ENCODE data around the gene RNF135.

The RNF135 gene

GRCh38 chr17:30924341-30924740 lies 46.5 kb upstream of the RNF135 start:
- Histone ChIP-seq H3K4me2 (ENCODE audit: low read length) (no peak overlapping the region), H3K27me3 (ENCODE audit: low read depth, low read length) (peaks cover 18% of the 10 kb centered on the region; the same call in 1 of the 2 replicates), H3K4me1 (ENCODE audit: low read length) (peaks cover 22% of the 10 kb centered on the region), H4K20me1 (ENCODE audit: insufficient read depth, low read length) (no peaks in the 10 kb centered on the region), H3K79me2 (ENCODE audit: low read length) (no peaks in the 10 kb centered on the region), H3K9ac (ENCODE audit: low read length) (no peak overlapping the region), H2AFZ (ENCODE audit: low read depth, low read length) (no peak overlapping the region), H3K36me3 (replicated peaks; ENCODE audit: low read depth, low read length) (no peaks in the 10 kb centered on the region), H3K9me3 (ENCODE audit: insufficient read depth, low read length) (no peaks in the 10 kb centered on the region), H3K4me3 (ENCODE audit: low read length) (no peak overlapping the region), H3K27ac (ENCODE audit: low read length) (no peak overlapping the region)
- TF ChIP-seq CTCF (IDR thresholded peaks at IDR 0.05; ENCODE audit: low read depth, low read length) (no peak), EZH2phosphoT487 (IDR thresholded peaks at IDR 0.05; ENCODE audit: low read depth) (no peak)

DNA sequence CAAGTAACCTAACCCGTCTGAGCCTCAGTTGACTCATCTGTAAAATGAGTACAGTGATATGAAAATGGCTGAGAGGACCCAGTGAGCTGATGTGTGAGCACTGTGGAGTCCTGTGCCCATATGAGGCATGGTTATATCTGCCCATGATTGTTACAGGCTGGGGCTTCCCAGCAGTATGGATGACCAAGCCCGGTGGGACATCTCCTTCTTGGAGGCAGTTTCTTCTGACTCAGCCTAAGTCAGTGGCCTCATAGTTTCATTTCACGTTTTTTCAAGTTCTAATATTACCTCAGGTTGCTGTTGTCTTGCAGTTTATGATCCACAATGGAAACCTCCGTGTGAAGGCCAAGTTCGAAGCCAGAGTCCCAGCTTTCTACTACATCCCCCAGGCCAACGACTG lies 44.3 kb upstream of the RNF135 start:
- H4K20me1 ChIP-seq (ENCODE audit: insufficient read depth, low read length): no peaks in the 10 kb centered on the region
- peaks cover 10% of the 10 kb centered on the region; the same call in 1 of the 2 replicates for H3K27me3 ChIP-seq (ENCODE audit: low read depth, low read length)
- 0 out of 2 replicates have a peak overlapping the region, but pooled peaks have one; percentile 11 for H3K4me2 ChIP-seq (ENCODE audit: low read length)
- no peak overlapping the region for H3K27ac ChIP-seq (ENCODE audit: low read length)
- TF ChIP-seq EZH2phosphoT487 (IDR thresholded peaks at IDR 0.05; ENCODE audit: low read depth) (no peak), CTCF (IDR thresholded peaks at IDR 0.05; ENCODE audit: low read depth, low read length) (no peak)
- H3K9ac ChIP-seq (ENCODE audit: low read length): no peak overlapping the region
- H3K4me3 ChIP-seq (ENCODE audit: low read length): no peak overlapping the region
- H2AFZ ChIP-seq (ENCODE audit: low read depth, low read length): no peak overlapping the region
- no peaks in the 10 kb centered on the region for H3K9me3 ChIP-seq (ENCODE audit: insufficient read depth, low read length)
- H3K36me3 ChIP-seq (replicated peaks; ENCODE audit: low read depth, low read length): no peaks in the 10 kb centered on the region
- peaks cover 15% of the 10 kb centered on the region for H3K4me1 ChIP-seq (ENCODE audit: low read length)
- no peaks in the 10 kb centered on the region for H3K79me2 ChIP-seq (ENCODE audit: low read length)

DNA sequence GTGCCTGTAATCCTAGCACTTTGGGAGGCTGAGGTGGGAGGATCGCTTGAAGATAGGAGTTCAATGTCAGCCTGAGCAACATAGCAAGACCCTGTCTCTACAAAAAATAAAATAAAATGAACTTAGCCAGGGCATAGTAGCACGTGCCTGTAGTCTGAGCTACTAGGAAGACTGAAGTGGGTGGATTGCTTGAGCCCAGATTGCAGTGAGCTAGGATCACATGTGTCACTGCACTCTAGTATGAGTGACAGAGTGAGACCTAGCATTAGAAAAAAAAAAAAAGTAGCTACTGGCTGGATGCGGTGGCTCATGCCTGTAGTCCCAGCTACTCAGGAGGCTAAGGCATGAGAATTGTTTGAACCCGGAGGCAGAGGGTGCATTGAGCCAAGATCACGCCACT lies 43.1 kb upstream of the RNF135 start:
- peaks cover 3% of the 10 kb centered on the region; the same call in 1 of the 2 replicates for H3K27me3 ChIP-seq (ENCODE audit: low read depth, low read length)
- H3K9ac ChIP-seq (ENCODE audit: low read length): no peak overlapping the region
- H2AFZ ChIP-seq (ENCODE audit: low read depth, low read length): no peak overlapping the region
- no peaks in the 10 kb centered on the region for H4K20me1 ChIP-seq (ENCODE audit: insufficient read depth, low read length)
- H3K27ac ChIP-seq (ENCODE audit: low read length): no peak overlapping the region
- no peaks in the 10 kb centered on the region for H3K9me3 ChIP-seq (ENCODE audit: insufficient read depth, low read length)
- H3K4me2 ChIP-seq (ENCODE audit: low read length): no peak overlapping the region
- no peak for TF ChIP-seq EZH2phosphoT487 (IDR thresholded peaks at IDR 0.05; ENCODE audit: low read depth)
- no peak for TF ChIP-seq CTCF (IDR thresholded peaks at IDR 0.05; ENCODE audit: low read depth, low read length)
- H3K4me3 ChIP-seq (ENCODE audit: low read length): no peak overlapping the region
- no peaks in the 10 kb centered on the region for H3K79me2 ChIP-seq (ENCODE audit: low read length)
- peaks cover 10% of the 10 kb centered on the region for H3K4me1 ChIP-seq (ENCODE audit: low read length)
- H3K36me3 ChIP-seq (replicated peaks; ENCODE audit: low read depth, low read length): no peaks in the 10 kb centered on the region

DNA sequence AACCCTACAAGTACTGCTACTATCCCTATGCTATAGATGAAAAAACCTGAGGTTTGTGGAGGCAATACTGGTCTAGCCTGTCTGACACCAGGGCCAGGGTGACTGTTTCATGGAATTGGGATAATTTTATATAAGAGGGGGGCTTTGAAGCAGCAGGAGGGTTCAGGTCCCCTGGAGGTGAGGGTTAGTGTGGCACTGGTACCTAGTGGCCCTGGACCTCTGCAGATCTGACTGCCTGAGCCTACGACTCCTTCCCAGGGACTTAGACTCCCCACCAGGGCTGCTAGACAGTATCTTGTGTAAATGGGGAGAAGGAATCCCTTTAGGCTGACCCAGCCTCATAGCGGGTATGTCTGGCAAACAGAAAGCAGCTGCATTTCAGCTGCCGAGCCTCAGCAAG lies 42.3 kb upstream of the RNF135 start:
- H4K20me1 ChIP-seq (ENCODE audit: insufficient read depth, low read length): no peaks in the 10 kb centered on the region
- H3K4me1 ChIP-seq (ENCODE audit: low read length): peaks cover 10% of the 10 kb centered on the region
- H3K79me2 ChIP-seq (ENCODE audit: low read length): no peaks in the 10 kb centered on the region
- no peak overlapping the region for H3K4me2 ChIP-seq (ENCODE audit: low read length)
- no peak overlapping the region for H3K9ac ChIP-seq (ENCODE audit: low read length)
- H3K9me3 ChIP-seq (ENCODE audit: insufficient read depth, low read length): no peaks in the 10 kb centered on the region
- H3K36me3 ChIP-seq (replicated peaks; ENCODE audit: low read depth, low read length): no peaks in the 10 kb centered on the region
- no peaks in the 10 kb centered on the region for H3K27me3 ChIP-seq (ENCODE audit: low read depth, low read length)
- no peak overlapping the region for H3K4me3 ChIP-seq (ENCODE audit: low read length)
- no peak overlapping the region for H3K27ac ChIP-seq (ENCODE audit: low read length)
- no peak overlapping the region for H2AFZ ChIP-seq (ENCODE audit: low read depth, low read length)
- TF ChIP-seq CTCF (IDR thresholded peaks at IDR 0.05; ENCODE audit: low read depth, low read length) (no peak), EZH2phosphoT487 (IDR thresholded peaks at IDR 0.05; ENCODE audit: low read depth) (no peak)
